Peyer's patch (tissue), 4 donors: ENCODE measurements around the gene SERPINB10. TPM values are rescaled to one million over a fixed set of nuclear protein-coding genes. Genes with fewer than 3 reads are reported as not detected.

Experiments
- DNase-seq, 3 donors: peaks; one replicate each; pipeline ENCODE4 v3.0.0-alpha.2; 2017 to 2019
- H3K27ac ChIP-seq, 4 donors: fragments of 200-600 bp; sonication (generic); one replicate each; pipeline ENCODE4 v1.5.1; 2016 to 2019
- H3K27me3 ChIP-seq, 2 donors: fragments of 200-600 bp; sonication (generic); one replicate each; pipeline ENCODE4 v1.5.1; 2019
- H3K36me3 ChIP-seq, 3 donors: fragments of 200-600 bp; sonication (generic); one replicate each; pipeline ENCODE4 v1.5.1; 2016 to 2019
- H3K4me1 ChIP-seq, 4 donors: fragments of 200-600 bp; sonication (generic); one replicate each; pipeline ENCODE4 v1.5.1; 2016 to 2019
- H3K4me3 ChIP-seq, 4 donors: fragments of 200-600 bp; sonication (generic); 1 replicate in 3 of 4; 2 replicates in 1 of 4; pipeline ENCODE4 v1.5.1; 2016 to 2019; ENCODE audit warnings: mild to moderate bottlenecking in 1 of 4
- H3K9me3 ChIP-seq, 4 donors: fragments of 200-600 bp; sonication (generic); one replicate each; pipeline ENCODE4 v1.5.1; 2016 to 2019; ENCODE audit warnings: mild to moderate bottlenecking in 1 of 4
- POLR2A ChIP-seq, 2 donors: fragments of 450-650 bp; IDR thresholded peaks; one replicate each; pipeline ENCODE4 v1.5.1; 2017; ENCODE audit warnings: antibody characterized with exemption in 2 of 2, mild to moderate bottlenecking in 2 of 2, moderate library complexity in 2 of 2
- total RNA-seq, 4 donors: library from RNA; depleted of rRNA; stranded (reverse); fragments of >200 nt; gene quantifications; one replicate each; pipeline ENCODE4 v1.1.0, GENCODE V29; 2016
- TF ChIP-seq, protein P1 (sequence below), 6 experiments: fragments of 450-650 bp in 4 of 6; fragments of 200-600 bp in 2 of 6; sonication (generic) in 1 of 6; IDR thresholded peaks; one replicate each; pipeline ENCODE4 v1.5.1; 2017 to 2019; ENCODE audit warnings: antibody characterized with exemption in 6 of 6, mild to moderate bottlenecking in 3 of 6, moderate library complexity in 1 of 6

Gene SERPINB10
- total RNA-seq, 4 donors from 2014 or later: not detected

DNA sequence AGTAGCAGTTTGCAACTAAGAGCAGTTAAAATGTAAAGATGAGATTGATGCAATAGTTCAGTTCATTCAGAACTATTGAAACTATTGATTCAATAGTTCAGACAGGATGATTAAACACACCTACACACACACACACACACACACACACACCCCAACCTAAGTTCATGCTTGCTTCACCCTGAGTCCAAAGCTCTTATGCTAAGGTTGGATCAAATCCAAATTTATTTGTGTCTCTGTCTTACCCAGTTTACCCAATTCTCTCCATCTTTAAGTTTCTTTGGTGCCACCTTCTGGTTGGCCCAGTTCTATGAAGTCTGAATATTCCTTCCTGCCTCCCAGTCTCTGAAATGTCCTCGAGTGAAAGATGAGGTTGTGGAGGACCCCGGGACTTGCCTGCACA lies 67.2 kb downstream of the SERPINB10 start:
- Histone ChIP-seq H3K27ac (peak overlapping the region in 1 of 4 donors; percentile 22), H3K27me3 (no peaks in the 10 kb centered on the region), H3K36me3 (peaks cover 0 to under 1% (median 0%) of the 10 kb centered on the region in 3 donors), H3K4me1 (peaks cover 0 to 8% (median 0%) of the 10 kb centered on the region in 4 donors), H3K9me3 (no peaks in the 10 kb centered on the region), H3K4me3 (no peak overlapping the region)
- DNase-seq: peak in 1 of 3 donors; percentile 61
- no peak for TF ChIP-seq POLR2A (IDR thresholded peaks at IDR 0.05)
- TF ChIP-seq, protein P1, sequence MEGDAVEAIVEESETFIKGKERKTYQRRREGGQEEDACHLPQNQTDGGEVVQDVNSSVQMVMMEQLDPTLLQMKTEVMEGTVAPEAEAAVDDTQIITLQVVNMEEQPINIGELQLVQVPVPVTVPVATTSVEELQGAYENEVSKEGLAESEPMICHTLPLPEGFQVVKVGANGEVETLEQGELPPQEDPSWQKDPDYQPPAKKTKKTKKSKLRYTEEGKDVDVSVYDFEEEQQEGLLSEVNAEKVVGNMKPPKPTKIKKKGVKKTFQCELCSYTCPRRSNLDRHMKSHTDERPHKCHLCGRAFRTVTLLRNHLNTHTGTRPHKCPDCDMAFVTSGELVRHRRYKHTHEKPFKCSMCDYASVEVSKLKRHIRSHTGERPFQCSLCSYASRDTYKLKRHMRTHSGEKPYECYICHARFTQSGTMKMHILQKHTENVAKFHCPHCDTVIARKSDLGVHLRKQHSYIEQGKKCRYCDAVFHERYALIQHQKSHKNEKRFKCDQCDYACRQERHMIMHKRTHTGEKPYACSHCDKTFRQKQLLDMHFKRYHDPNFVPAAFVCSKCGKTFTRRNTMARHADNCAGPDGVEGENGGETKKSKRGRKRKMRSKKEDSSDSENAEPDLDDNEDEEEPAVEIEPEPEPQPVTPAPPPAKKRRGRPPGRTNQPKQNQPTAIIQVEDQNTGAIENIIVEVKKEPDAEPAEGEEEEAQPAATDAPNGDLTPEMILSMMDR (IDR thresholded peaks at IDR 0.05): peak in 4 of 6 experiments; percentile 18 to 62 (median 45)

DNA sequence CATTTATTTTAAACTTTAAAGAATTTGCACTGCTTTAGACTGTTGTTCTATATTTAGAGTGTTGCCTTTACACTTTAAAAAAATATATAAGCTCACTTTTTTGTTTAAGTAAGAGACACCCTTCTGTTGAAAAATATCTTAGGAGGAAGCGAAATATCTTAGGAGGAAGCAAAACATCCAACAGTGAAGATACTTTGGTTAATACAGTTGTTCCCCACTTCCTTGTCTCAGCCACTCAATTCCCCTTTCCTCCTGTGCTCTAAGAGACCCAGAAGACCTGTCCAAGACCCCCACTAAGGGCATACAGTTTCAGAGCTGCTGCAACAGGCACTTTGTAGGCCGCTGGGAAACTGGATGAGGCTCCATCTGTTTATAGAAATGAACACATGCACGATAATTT lies 67.9 kb downstream of the SERPINB10 start:
- no peaks in the 10 kb centered on the region for H3K9me3 ChIP-seq
- no peak overlapping the region for H3K4me3 ChIP-seq
- H3K27ac ChIP-seq: no peak overlapping the region
- H3K27me3 ChIP-seq: no peaks in the 10 kb centered on the region
- H3K36me3 ChIP-seq: peaks cover 0 to 7% (median 0%) of the 10 kb centered on the region in 3 donors
- no peak for DNase-seq
- peaks cover 0 to 8% (median 0%) of the 10 kb centered on the region in 4 donors for H3K4me1 ChIP-seq
- TF ChIP-seq, protein P1 (IDR thresholded peaks at IDR 0.05): no peak
- TF ChIP-seq POLR2A (IDR thresholded peaks at IDR 0.05): no peak

DNA sequence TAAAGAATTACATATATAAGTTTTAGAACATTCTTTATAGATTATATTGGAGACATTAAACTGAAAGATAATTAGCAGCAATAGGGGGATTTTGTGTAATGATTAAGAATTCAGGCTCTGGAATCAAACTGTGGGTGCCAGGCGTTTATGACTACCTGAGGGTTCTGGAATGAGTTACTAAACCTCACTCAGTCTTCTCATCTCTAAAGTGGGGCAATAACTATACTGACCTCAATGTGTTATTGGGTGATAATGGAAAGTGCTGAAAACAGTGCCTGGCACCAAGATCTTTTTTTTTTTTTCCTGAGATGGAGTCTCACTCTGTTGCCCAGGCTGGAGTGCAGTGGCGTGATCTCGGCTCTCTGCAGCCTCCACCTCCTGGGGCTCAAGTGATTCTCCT lies 69.3 kb downstream of the SERPINB10 start:
- H3K9me3 ChIP-seq: no peaks in the 10 kb centered on the region
- TF ChIP-seq, protein P1 (IDR thresholded peaks at IDR 0.05): no peak
- TF ChIP-seq POLR2A (IDR thresholded peaks at IDR 0.05): no peak
- no peak overlapping the region for H3K27ac ChIP-seq
- no peak for DNase-seq
- no peak overlapping the region for H3K4me3 ChIP-seq
- peaks cover 0 to 20% (median 0%) of the 10 kb centered on the region in 3 donors for H3K36me3 ChIP-seq
- peaks cover 0 to 8% (median 0%) of the 10 kb centered on the region in 4 donors for H3K4me1 ChIP-seq
- no peaks in the 10 kb centered on the region for H3K27me3 ChIP-seq

DNA sequence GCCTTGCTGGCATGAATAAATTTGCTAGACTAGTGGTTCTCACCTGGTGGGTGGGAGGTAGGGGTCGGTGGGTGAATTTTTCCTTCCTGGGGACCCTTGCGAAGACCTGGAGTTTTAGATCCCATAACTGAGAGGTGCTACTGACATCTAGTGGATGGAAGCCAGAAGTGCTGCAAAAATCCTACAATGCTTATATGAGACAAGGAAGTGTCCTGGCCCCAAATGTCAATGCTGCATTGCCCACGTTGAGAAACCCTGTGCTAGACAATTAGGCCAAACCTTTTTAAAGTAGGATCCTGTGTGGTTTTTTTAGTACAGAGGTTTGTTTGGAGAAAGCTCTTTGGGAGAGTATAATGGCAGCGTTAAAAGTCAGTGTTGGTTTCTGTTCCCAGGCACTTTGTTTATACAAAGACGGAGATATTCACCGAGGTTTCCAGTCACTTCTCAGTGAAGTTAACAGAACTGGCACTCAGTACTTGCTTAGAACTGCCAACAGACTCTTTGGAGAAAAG lies 71.7 kb downstream of the SERPINB10 start:
- peak in 2 of 3 donors; percentile 44 to 78 for DNase-seq
- peak overlapping the region in 2 of 4 donors; percentile 4 to 21 for H3K4me3 ChIP-seq
- H3K27me3 ChIP-seq: no peaks in the 10 kb centered on the region
- H3K4me1 ChIP-seq: peaks cover 0 to 8% (median 0%) of the 10 kb centered on the region in 4 donors
- TF ChIP-seq POLR2A (IDR thresholded peaks at IDR 0.05): no peak
- TF ChIP-seq, protein P1 (IDR thresholded peaks at IDR 0.05): peak; percentile 50 to 87 (median 80)
- no peaks in the 10 kb centered on the region for H3K9me3 ChIP-seq
- peak overlapping the region in 1 of 4 donors; percentile 33 for H3K27ac ChIP-seq
- H3K36me3 ChIP-seq: peaks cover 0 to 39% (median 0%) of the 10 kb centered on the region in 3 donors

DNA sequence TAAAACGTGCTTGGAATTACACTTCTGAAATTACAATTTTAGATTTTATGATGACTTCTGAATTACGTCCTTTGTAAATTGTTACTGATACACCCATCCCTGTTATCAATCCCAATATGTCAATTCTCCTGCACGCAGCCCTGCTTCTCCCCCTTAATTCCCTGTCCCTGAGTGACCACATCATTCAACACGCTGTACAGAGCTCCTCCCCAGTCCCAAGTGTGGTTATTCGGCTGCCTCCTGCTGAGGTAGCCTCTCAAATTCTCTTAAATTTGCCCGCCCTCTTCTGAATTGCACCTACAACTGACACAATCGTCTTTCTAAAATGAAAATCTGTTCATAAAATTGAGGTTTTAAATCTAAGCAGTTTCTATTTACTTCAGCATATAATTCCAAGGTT lies 72.3 kb downstream of the SERPINB10 start:
- Histone ChIP-seq H3K27me3 (no peaks in the 10 kb centered on the region), H3K4me3 (peak overlapping the region in 2 of 4 donors; percentile 4 to 21), H3K4me1 (peaks cover 0 to 5% (median 0%) of the 10 kb centered on the region in 4 donors), H3K27ac (peak overlapping the region in 1 of 4 donors; percentile 33), H3K36me3 (peaks cover 0 to 39% (median 0%) of the 10 kb centered on the region in 3 donors), H3K9me3 (no peaks in the 10 kb centered on the region)
- no peak for TF ChIP-seq POLR2A (IDR thresholded peaks at IDR 0.05)
- TF ChIP-seq, protein P1 (IDR thresholded peaks at IDR 0.05): no peak
- DNase-seq: no peak
